HG03442 (cell line): Measurements from ENCODE around the gene SLC25A28.

Source experiments
- ATAC-seq: cut with Tn5 transposase; IDR thresholded peaks from one replicate; pipeline ENCODE4 v1.9.1; 2021; ENCODE audit warnings: mild to moderate bottlenecking, moderate library complexity; ENCODE audit not compliant: unreplicated experiment

The SLC25A28 gene

GRCh38 chr10:99619851-99620710 is at the start of gene SLC25A28:
SLC25A28 (minus strand) TSS chr10:99620439; CDS start chr10:99620335, 104 bp downstream.
- peak; percentile 79 for ATAC-seq

- ATAC-seq: no peak
These were observed 47.0 kb upstream of the SLC25A28 start for GRCh38 chr10:99667108-99667751.

- ATAC-seq: no peak
These were observed 45.1 kb upstream of the SLC25A28 start for GRCh38 chr10:99665304-99665703.

GRCh38 chr10:99661377-99661763 is 41.1 kb upstream of the SLC25A28 start:
- ATAC-seq: no peak

- no peak for ATAC-seq
These were observed 40.6 kb upstream of the SLC25A28 start for GRCh38 chr10:99660662-99661376.

- no peak for ATAC-seq
These were observed 39.7 kb upstream of the SLC25A28 start for GRCh38 chr10:99659868-99660366.

- ATAC-seq: peak; percentile 98
These were observed 39.0 kb upstream of the SLC25A28 start, which contains the start of gene ENTPD7 for GRCh38 chr10:99659031-99659867. ENTPD7 (plus strand) TSS chr10:99659509; CDS start chr10:99659957, 448 bp downstream.

GRCh38 chr10:99658622-99659030 is 38.4 kb upstream of the SLC25A28 start:
- ATAC-seq: no peak

- no peak for ATAC-seq
These were observed 36.2 kb upstream of the SLC25A28 start for GRCh38 chr10:99656199-99657064.

- no peak for ATAC-seq
These were observed 34.3 kb upstream of the SLC25A28 start for GRCh38 chr10:99654390-99655175.

GRCh38 chr10:99652800-99653390 is 32.7 kb upstream of the SLC25A28 start:
- ATAC-seq: no peak

- ATAC-seq: no peak
These were observed 28.5 kb upstream of the SLC25A28 start for GRCh38 chr10:99648717-99649116.

- no peak for ATAC-seq
These were observed 27.4 kb upstream of the SLC25A28 start for GRCh38 chr10:99647601-99648151.

- no peak for ATAC-seq
These were observed 13.6 kb upstream of the SLC25A28 start for GRCh38 chr10:99633832-99634231.

- no peak for ATAC-seq
These were observed 11.3 kb upstream of the SLC25A28 start for GRCh38 chr10:99631496-99631895.

GRCh38 chr10:99630991-99631390 is 10.8 kb upstream of the SLC25A28 start:
- no peak for ATAC-seq

- no peak for ATAC-seq
These were observed 10.2 kb upstream of the SLC25A28 start for GRCh38 chr10:99630433-99630832.

GRCh38 chr10:99629625-99629978 is 9.4 kb upstream of the SLC25A28 start:
- ATAC-seq: no peak
